HepG2 (cell line): ENCODE data around the gene APRT. TPM values are rescaled to one million over a fixed set of nuclear protein-coding genes. Genes with fewer than 3 reads are reported as not detected.

ENCODE experiments used
- ATAC-seq: fragments of 200-7000 bp; cut with Tn5 transposase; 3 replicates; pipeline ENCODE4 v1.9.1; 2020; ENCODE audit warnings: mild to moderate bottlenecking, moderate library complexity
- BruUV-seq: library from RNA; stranded (reverse); fragments of 400-500 nt; replicated peaks from 2 replicates; lab custom pipeline; 2021; lab: Mats Ljungman, UMichigan
- CTCF ChIA-PET: fragments of 300-600 bp; formaldehyde crosslinking; extraction: SDS; loops from one replicate; lab custom pipeline; 2021; ENCODE audit warnings: low total read pairs, inconsistent platforms, low intra/inter-chr PET ratio; lab: Yijun Ruan, JAX
- POLR2A ChIA-PET: fragments of 350-600 bp; sonication (Branson Sonifier 250); formaldehyde crosslinking; loops from one replicate; lab custom pipeline; 2020; ENCODE audit warnings: antibody characterized with exemption, inconsistent platforms; lab: Yijun Ruan, JAX
- DNase-seq: peaks from one replicate; pipeline ENCODE4 v3.0.0-alpha.2; 2015; ENCODE audit warnings: low spot score
- FAIRE-seq: peaks from 3 replicates; lab custom pipeline; 2011; peaks lifted over from hg19 to GRCh38; lab: Jason Lieb, UNC
- H2AFZ ChIP-seq: one replicate; pipeline ENCODE4 v1.6.1; 2011; ENCODE audit warnings: low read length, inconsistent platforms
- H3K27ac ChIP-seq: fragments of 300-600 bp; 3 replicates; pipeline ENCODE4 v1.8.0; 2011; ENCODE audit warnings: mixed run types, mild to moderate bottlenecking, mixed read lengths, low read length, inconsistent platforms; ENCODE audit not compliant: insufficient read depth; ENCODE audit errors: extremely low read length
- H3K27me3 ChIP-seq, 2 experiments: fragments of 200-600 bp in 1 of 2; 2 replicates in 1 of 2; 3 replicates in 1 of 2; pipeline versions ENCODE4 v1.6.0 to v1.8.0; 2011; ENCODE audit warnings: low read length in 2 of 2, mild to moderate bottlenecking in 2 of 2, moderate library complexity in 2 of 2, inconsistent platforms in 1 of 2; ENCODE audit not compliant: insufficient read depth in 2 of 2, control insufficient read depth in 1 of 2
- H3K36me3 ChIP-seq, 2 experiments: fragments of 200-600 bp in 1 of 2; replicated peaks in 1 of 2; 2 replicates in 1 of 2; 3 replicates in 1 of 2; pipeline versions ENCODE4 v1.5.1 to v1.8.0; 2011; ENCODE audit warnings: low read length in 2 of 2, inconsistent platforms in 1 of 2; ENCODE audit not compliant: insufficient read depth in 2 of 2, control insufficient read depth in 1 of 2
- H3K4me1 ChIP-seq: 2 replicates; pipeline ENCODE4 v1.5.1; 2012; ENCODE audit warnings: low read length, inconsistent platforms; ENCODE audit not compliant: insufficient read depth
- H3K4me2 ChIP-seq: 2 replicates; pipeline ENCODE4 v1.6.0; 2011; ENCODE audit warnings: low read depth, low read length, inconsistent platforms
- H3K4me3 ChIP-seq, 3 experiments: fragments of 200-600 bp in 1 of 3; sonication (generic), shearing (Covaris generic) in 1 of 3; replicated peaks in 1 of 3; 2 replicates each; pipeline ENCODE4 v1.5.1; 2011 to 2016; ENCODE audit warnings: low read length in 3 of 3, inconsistent platforms in 2 of 3, low read depth in 2 of 3, mild to moderate bottlenecking in 2 of 3, control low read depth in 1 of 3, mixed read lengths in 1 of 3; ENCODE audit not compliant: insufficient read depth in 1 of 3
- H3K79me2 ChIP-seq: one replicate; pipeline ENCODE4 v1.6.1; 2011; ENCODE audit warnings: low read length, inconsistent platforms; ENCODE audit not compliant: insufficient read depth
- H3K9ac ChIP-seq: 2 replicates; pipeline ENCODE4 v1.6.0; 2011; ENCODE audit warnings: mild to moderate bottlenecking, low read depth, low read length, inconsistent platforms; ENCODE audit not compliant: insufficient read depth
- H3K9me3 ChIP-seq: 2 replicates; pipeline ENCODE4 v1.5.1; 2012; ENCODE audit warnings: mild to moderate bottlenecking, low read length
- H4K20me1 ChIP-seq: 2 replicates; pipeline ENCODE4 v1.6.0; 2011; ENCODE audit warnings: inconsistent platforms, mild to moderate bottlenecking, low read length, moderate library complexity; ENCODE audit not compliant: insufficient read depth
- BRD4 ChIP-seq: sonication (generic); formaldehyde crosslinking; IDR thresholded peaks from 2 replicates; pipeline ENCODE4 v1.4.0; 2020; ENCODE audit warnings: missing genetic modification reagents
- GABPB1 ChIP-seq: IDR thresholded peaks from 2 replicates; pipeline ENCODE4 v1.6.1; 2016; ENCODE audit warnings: mild to moderate bottlenecking, missing genetic modification reagents, moderate library complexity, missing compliant biosample characterization
- ISL2 ChIP-seq: sonication (generic); formaldehyde crosslinking; IDR thresholded peaks from 2 replicates; pipeline ENCODE4 v1.5.0; 2020; ENCODE audit warnings: missing genetic modification reagents
- MEIS2 ChIP-seq: sonication (generic); formaldehyde crosslinking; IDR thresholded peaks from 2 replicates; pipeline ENCODE4 v1.9.0; 2021; ENCODE audit warnings: mild to moderate bottlenecking, missing genetic modification reagents
- RBM39 ChIP-seq: fragments of 200-400 bp; formaldehyde crosslinking; IDR thresholded peaks from one replicate; pipeline ENCODE4 v1.6.1; 2018; ENCODE audit warnings: antibody characterized with exemption, mild to moderate bottlenecking, low read depth, low read length; ENCODE audit not compliant: poor library complexity, severe bottlenecking
- RXRA ChIP-seq: sonication (generic); formaldehyde crosslinking; IDR thresholded peaks from 2 replicates; pipeline ENCODE4 v1.5.1; 2020; ENCODE audit warnings: missing genetic modification reagents
- TOE1 ChIP-seq: sonication (generic); formaldehyde crosslinking; IDR thresholded peaks from 2 replicates; pipeline ENCODE4 v1.4.0; 2020; ENCODE audit warnings: mild to moderate bottlenecking, missing genetic modification reagents
- ZNF235 ChIP-seq: sonication (generic); formaldehyde crosslinking; IDR thresholded peaks from 2 replicates; pipeline ENCODE4 v1.8.1; 2023; ENCODE audit warnings: mild to moderate bottlenecking, missing genetic modification reagents, borderline replicate concordance
- ZNF350 ChIP-seq: sonication (generic); formaldehyde crosslinking; IDR thresholded peaks from 2 replicates; pipeline ENCODE4 v1.4.0; 2020; ENCODE audit warnings: mild to moderate bottlenecking, low read depth, missing genetic modification reagents, borderline replicate concordance
- ZNF839 ChIP-seq: sonication (generic); formaldehyde crosslinking; IDR thresholded peaks from 2 replicates; pipeline ENCODE4 v1.4.0; 2020; ENCODE audit warnings: missing genetic modification reagents, mild to moderate bottlenecking, borderline replicate concordance
- WGBS: methylation state at CpG from one replicate; pipeline ENCODE4 v1.1.6; 2017; ENCODE audit warnings: low lambda C conversion rate; 5-methylcytosine and 5-hydroxymethylcytosine counted together
- in situ Hi-C: cut with HindIII; loops from 2 replicates; pipeline ENCODE4 v1.10.0; 2017; ENCODE audit warnings: low pct_unique_long_range_greater_than_20kb; ENCODE audit not compliant: extremely low pct_ligation_motif_present
- intact Hi-C: fragments of 100-400 bp; cut with micrococcal nuclease; formaldehyde crosslinking; loops from one replicate; pipeline ENCODE4 v1.10.0; 2022; ENCODE audit not compliant: unreplicated experiment
- polyA plus RNA-seq, 8 experiments: library from polyadenylated mRNA; depleted of rRNA in 3 of 8; stranded (reverse) in 7 of 8; unstranded in 1 of 8; fragments of >200 nt; fragmentation: Illumina TruSeq in 4 of 8; extraction: Trizol in 4 of 8; gene quantifications; 2 replicates each; pipeline versions ENCODE4 v1.2.1 to v1.2.3, GENCODE V29; 2011 to 2016; ENCODE audit warnings: low read depth in 4 of 8, missing spikeins in 1 of 8, mixed read lengths in 1 of 8; ENCODE audit not compliant: insufficient read depth in 1 of 8
- total RNA-seq, 5 experiments: library from RNA; depleted of rRNA; stranded (reverse); fragments of >200 nt; fragmentation: Illumina TruSeq; extraction: Trizol; gene quantifications; 2 replicates each; pipeline ENCODE4 v1.2.3, GENCODE V29; 2016; ENCODE audit warnings: low read depth in 1 of 5
- TF ChIP-seq, protein P1 (sequence below): sonication (generic); formaldehyde crosslinking; IDR thresholded peaks from 2 replicates; pipeline ENCODE4 v1.9.0; 2021; ENCODE audit warnings: missing genetic modification reagents, borderline replicate concordance
- TF ChIP-seq, protein P2 (sequence below): sonication (generic); formaldehyde crosslinking; IDR thresholded peaks from 2 replicates; pipeline ENCODE4 v1.4.0; 2020; ENCODE audit warnings: mild to moderate bottlenecking, missing genetic modification reagents
- TF ChIP-seq, protein P3 (sequence below): sonication (generic); formaldehyde crosslinking; conservative IDR thresholded peaks from 2 replicates; pipeline ENCODE4 v1.4.0; 2020; ENCODE audit warnings: missing genetic modification reagents

Gene APRT
- total and polyA plus RNA-seq, 2 of the 13 experiments (the other 11 are each of a cell fraction or from before 2014, with no cell fraction given): 155 to 242 TPM

DNA sequence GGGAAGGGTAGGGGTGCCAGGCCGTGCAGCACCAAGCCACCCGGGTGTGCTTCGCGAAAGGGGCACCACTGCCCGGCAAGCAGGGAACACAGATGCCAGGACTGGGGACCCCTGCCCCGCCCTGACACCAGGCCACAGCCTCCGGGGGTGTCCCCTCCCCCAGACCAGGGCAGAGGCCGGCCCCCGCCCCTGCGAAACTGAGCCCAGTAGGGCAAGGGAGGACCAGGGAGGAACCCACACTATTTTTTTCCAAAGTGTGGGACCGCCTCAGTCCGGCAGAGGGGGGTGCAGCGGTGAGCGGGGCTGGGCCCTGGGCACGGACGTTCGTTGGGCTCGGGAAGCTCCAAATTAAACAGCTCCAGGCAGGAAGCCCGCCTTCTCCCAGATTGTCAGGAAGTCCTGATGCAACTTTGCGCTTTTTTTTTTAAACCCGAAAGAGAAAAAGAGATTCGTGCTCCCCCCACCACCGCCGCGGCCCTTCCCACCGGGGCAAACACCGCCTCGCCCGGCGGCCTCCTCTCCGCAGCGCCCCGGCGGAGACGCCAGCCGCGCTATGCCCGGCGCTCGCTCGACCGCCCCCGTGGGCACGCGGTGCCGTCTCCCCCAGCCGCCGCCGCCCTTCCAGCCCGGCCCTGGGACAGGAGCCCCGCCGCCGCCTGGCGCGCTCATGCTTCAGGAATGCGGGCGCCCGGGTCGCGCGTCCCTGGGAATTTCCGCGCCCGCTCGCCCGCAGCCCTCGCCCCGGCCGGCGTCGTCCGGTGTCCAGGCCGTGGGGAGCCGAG lies 27.5 kb downstream of the APRT start:
- peak overlapping the region; percentile 73 to 87 (median 85) for H3K4me3 ChIP-seq
- FAIRE-seq (peak; percentile 34), DNase-seq (peak; percentile 75), ATAC-seq (peak; percentile 64)
- intact Hi-C loops: loop anchor here (1.0 to 2.0 kb wide), 2 partner anchors 13 kb away; no protein-coding TSS in a partner anchor
- H3K27me3 ChIP-seq: no peaks in the 10 kb centered on the region; a peak in 1 of 5 replicates
- peaks cover 28% of the 10 kb centered on the region for H4K20me1 ChIP-seq
- POLR2A ChIA-PET: interaction anchor here (0.6 to 5.4 kb wide), 16 partner anchors 9 to 416 kb away, joined by 3 to 36 read pairs (median 4); partner anchors contain the start of genes APRT, MVD and SLC22A31
- TSS peak; percentile 65 for BruUV-seq
- in situ Hi-C loops: no loop called here
- no peak overlapping the region for H2AFZ ChIP-seq
- H3K79me2 ChIP-seq: peaks cover 51% of the 10 kb centered on the region
- peak overlapping the region; percentile 82 for H3K9ac ChIP-seq
- WGBS: 3% methylated on average over 13 of the region's 74 CpGs
- CTCF ChIA-PET: interaction anchor here (0.7 to 2.9 kb wide), 5 partner anchors 20 to 41 kb away, joined by 3 to 10 read pairs (median 4); partner anchors contain the start of gene APRT
- H3K4me2 ChIP-seq: peak overlapping the region; percentile 97
- H3K9me3 ChIP-seq: no peaks in the 10 kb centered on the region
- H3K27ac ChIP-seq: peak overlapping the region; percentile 70
- H3K4me1 ChIP-seq: peaks cover 76% of the 10 kb centered on the region
- 0 out of 5 replicates have a peak, but pooled peaks cover 0 to 2% of the 10 kb centered on the region in 2 experiments for H3K36me3 ChIP-seq
- TF ChIP-seq ZNF235 (CRISPR knock-in tag) (no peak), ZNF839 (CRISPR knock-in tag) (no peak), RBM39 (peak; percentile 3), MEIS2 (CRISPR knock-in tag) (peak; percentile 60; the same call in 1 of the 2 replicates), TOE1 (no peak), GABPB1 (peak; percentile 46; the same call in 1 of the 2 replicates), ZNF350 (CRISPR knock-in tag) (peak; percentile 56; the same call in 1 of the 2 replicates), BRD4 (CRISPR knock-in tag) (0 out of 2 replicates have a peak, but pooled peaks have one; percentile 39), RXRA (0 out of 2 replicates have a peak, but pooled peaks have one; percentile 1), ISL2 (CRISPR knock-in tag) (no peak)
- TF ChIP-seq, protein P1, sequence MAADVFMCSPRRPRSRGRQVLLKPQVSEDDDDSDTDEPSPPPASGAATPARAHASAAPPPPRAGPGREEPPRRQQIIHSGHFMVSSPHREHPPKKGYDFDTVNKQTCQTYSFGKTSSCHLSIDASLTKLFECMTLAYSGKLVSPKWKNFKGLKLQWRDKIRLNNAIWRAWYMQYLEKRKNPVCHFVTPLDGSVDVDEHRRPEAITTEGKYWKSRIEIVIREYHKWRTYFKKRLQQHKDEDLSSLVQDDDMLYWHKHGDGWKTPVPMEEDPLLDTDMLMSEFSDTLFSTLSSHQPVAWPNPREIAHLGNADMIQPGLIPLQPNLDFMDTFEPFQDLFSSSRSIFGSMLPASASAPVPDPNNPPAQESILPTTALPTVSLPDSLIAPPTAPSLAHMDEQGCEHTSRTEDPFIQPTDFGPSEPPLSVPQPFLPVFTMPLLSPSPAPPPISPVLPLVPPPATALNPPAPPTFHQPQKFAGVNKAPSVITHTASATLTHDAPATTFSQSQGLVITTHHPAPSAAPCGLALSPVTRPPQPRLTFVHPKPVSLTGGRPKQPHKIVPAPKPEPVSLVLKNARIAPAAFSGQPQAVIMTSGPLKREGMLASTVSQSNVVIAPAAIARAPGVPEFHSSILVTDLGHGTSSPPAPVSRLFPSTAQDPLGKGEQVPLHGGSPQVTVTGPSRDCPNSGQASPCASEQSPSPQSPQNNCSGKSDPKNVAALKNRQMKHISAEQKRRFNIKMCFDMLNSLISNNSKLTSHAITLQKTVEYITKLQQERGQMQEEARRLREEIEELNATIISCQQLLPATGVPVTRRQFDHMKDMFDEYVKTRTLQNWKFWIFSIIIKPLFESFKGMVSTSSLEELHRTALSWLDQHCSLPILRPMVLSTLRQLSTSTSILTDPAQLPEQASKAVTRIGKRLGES: 0 out of 2 replicates have a peak, but pooled peaks have one; percentile 17
- TF ChIP-seq, protein P2, sequence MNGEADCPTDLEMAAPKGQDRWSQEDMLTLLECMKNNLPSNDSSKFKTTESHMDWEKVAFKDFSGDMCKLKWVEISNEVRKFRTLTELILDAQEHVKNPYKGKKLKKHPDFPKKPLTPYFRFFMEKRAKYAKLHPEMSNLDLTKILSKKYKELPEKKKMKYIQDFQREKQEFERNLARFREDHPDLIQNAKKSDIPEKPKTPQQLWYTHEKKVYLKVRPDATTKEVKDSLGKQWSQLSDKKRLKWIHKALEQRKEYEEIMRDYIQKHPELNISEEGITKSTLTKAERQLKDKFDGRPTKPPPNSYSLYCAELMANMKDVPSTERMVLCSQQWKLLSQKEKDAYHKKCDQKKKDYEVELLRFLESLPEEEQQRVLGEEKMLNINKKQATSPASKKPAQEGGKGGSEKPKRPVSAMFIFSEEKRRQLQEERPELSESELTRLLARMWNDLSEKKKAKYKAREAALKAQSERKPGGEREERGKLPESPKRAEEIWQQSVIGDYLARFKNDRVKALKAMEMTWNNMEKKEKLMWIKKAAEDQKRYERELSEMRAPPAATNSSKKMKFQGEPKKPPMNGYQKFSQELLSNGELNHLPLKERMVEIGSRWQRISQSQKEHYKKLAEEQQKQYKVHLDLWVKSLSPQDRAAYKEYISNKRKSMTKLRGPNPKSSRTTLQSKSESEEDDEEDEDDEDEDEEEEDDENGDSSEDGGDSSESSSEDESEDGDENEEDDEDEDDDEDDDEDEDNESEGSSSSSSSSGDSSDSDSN: peak; percentile 77; the same call in 1 of the 2 replicates
- TF ChIP-seq, protein P3, sequence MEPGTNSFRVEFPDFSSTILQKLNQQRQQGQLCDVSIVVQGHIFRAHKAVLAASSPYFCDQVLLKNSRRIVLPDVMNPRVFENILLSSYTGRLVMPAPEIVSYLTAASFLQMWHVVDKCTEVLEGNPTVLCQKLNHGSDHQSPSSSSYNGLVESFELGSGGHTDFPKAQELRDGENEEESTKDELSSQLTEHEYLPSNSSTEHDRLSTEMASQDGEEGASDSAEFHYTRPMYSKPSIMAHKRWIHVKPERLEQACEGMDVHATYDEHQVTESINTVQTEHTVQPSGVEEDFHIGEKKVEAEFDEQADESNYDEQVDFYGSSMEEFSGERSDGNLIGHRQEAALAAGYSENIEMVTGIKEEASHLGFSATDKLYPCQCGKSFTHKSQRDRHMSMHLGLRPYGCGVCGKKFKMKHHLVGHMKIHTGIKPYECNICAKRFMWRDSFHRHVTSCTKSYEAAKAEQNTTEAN: 0 out of 2 replicates have a peak, but pooled peaks have one; percentile 8
